Transverse colon (tissue), 3 donors: ENCODE data around the gene FLOT1.
"Not testable (repeated sequence)": the region's sequence is repeated elsewhere in the genome, so short reads cannot be mapped to it uniquely, and the experiment has no call there.

Source experiments
- POLR2A ChIP-seq: fragments of 450-650 bp; IDR thresholded peaks from one replicate; pipeline ENCODE4 v1.6.1; 2016; ENCODE audit warnings: antibody characterized with exemption, mild to moderate bottlenecking, moderate library complexity
- POLR2AphosphoS5 ChIP-seq, 3 donors: sonication (generic); formaldehyde crosslinking; IDR thresholded peaks; one replicate each; pipeline ENCODE4 v1.6.1; 2016; ENCODE audit warnings: antibody characterized with exemption in 3 of 3

DNA sequence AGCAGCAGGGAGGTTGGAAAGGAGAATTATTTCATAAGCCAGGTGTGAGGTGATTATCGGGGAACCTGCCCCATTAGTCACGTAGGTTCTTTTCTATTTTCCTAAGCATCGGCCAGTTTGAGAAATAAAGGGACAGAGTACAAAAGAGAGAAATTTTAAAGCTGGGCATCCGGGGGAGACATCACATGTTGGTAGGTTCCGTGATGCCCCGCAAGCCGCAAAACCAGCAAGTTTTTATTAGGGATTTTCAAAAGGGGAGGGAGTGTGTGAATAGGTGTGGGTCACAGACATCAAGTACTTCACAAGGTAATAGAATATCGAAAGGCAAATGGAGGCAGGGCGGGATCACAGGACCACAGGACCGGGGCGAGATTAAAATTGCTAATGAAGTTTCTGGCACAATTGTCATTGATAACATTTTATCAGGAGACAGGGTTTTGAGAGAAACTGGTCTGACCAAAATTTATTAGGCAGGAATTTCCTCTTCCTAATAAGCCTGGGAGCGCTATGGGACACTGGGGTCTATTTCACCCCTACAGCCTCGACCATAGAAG lies 22.1 kb upstream of the FLOT1 start:
- TF ChIP-seq POLR2AphosphoS5 (IDR thresholded peaks at IDR 0.05); POLR2A: not testable (repeated sequence)
